Measurements from ENCODE around the gene PLEK2.

DNA sequence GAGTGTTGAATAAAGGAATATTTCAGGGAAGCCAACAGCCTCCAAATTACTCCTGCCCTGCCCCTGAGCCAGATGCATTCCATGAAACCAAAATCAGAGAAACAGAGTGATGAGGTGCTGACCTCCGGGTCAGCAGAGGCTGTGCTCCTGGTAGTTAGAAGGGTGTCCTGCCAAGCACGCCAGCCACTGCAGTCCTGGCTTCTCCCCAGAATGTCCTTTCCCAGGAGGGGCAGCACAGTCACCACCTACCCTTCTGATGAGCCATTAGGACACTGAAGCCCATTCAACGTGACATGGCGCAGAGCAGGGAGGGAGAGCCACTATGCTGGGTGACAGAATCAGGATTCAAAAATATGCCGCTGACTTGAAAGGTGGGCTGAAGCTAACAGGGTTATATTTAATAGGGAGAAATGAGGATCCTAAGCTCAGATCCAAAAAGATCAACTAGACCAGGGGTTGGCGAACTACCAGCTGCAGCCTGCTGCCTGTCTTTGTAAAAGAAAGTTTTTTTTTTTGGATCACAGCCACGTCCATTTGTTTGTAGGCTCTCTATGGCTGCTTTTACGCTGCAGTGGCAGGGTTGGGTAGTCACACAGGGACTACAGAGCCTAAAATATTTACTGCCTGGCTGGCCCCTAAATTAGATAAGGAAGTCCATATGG is 34.5 kb upstream of the PLEK2 start:
- no peak for TF ChIP-seq POLR2A (IDR thresholded peaks at IDR 0.05)
- TF ChIP-seq, protein P1, sequence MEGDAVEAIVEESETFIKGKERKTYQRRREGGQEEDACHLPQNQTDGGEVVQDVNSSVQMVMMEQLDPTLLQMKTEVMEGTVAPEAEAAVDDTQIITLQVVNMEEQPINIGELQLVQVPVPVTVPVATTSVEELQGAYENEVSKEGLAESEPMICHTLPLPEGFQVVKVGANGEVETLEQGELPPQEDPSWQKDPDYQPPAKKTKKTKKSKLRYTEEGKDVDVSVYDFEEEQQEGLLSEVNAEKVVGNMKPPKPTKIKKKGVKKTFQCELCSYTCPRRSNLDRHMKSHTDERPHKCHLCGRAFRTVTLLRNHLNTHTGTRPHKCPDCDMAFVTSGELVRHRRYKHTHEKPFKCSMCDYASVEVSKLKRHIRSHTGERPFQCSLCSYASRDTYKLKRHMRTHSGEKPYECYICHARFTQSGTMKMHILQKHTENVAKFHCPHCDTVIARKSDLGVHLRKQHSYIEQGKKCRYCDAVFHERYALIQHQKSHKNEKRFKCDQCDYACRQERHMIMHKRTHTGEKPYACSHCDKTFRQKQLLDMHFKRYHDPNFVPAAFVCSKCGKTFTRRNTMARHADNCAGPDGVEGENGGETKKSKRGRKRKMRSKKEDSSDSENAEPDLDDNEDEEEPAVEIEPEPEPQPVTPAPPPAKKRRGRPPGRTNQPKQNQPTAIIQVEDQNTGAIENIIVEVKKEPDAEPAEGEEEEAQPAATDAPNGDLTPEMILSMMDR (IDR thresholded peaks at IDR 0.05) = no peak
- TF ChIP-seq POLR2AphosphoS5 (IDR thresholded peaks at IDR 0.05) = no peak
